Measurements from ENCODE around the gene VSIG10L2. TPM values are rescaled to one million over a fixed set of nuclear protein-coding genes. Genes with fewer than 3 reads are reported as not detected.

The VSIG10L2 gene
- total RNA-seq, 1 experiment from 2014 or later = not detected

- Histone ChIP-seq H3K4ac (ENCODE audit: low read depth, low read length) (no peak overlapping the region), H2BK5ac (ENCODE audit: insufficient read length, low read length) (no peak overlapping the region), H2BK15ac (ENCODE audit: low read depth, low read length) (no peak overlapping the region), H4K91ac (ENCODE audit: insufficient read length, low read depth, low read length) (no peak overlapping the region), H3K23me2 (ENCODE audit: insufficient read length, low read depth, low read length, poor library complexity, severe bottlenecking) (no peaks in the 10 kb centered on the region), H4K20me1 (ENCODE audit: control insufficient read depth, insufficient read depth, insufficient read length) (no peaks in the 10 kb centered on the region), H3T11ph (ENCODE audit: low read length) (no peak overlapping the region), H2AFZ (ENCODE audit: low read length) (no peak overlapping the region), H3K4me1 (ENCODE audit: insufficient read depth, low read length) (no peaks in the 10 kb centered on the region), H3K9ac (ENCODE audit: extremely low read depth, insufficient read length, low read length) (no peak overlapping the region), H2BK20ac (ENCODE audit: low read depth, low read length, poor library complexity, severe bottlenecking) (no peak overlapping the region), H3K79me1 (ENCODE audit: insufficient read depth, low read depth, low read length, poor library complexity, severe bottlenecking) (no peaks in the 10 kb centered on the region), H3K18ac (ENCODE audit: insufficient read length, low read depth, low read length) (no peak overlapping the region), H3K4me2 (ENCODE audit: insufficient read depth, insufficient read length, low read length) (no peak overlapping the region), H3K56ac (ENCODE audit: insufficient read length, low read depth, low read length) (no peak overlapping the region), H2BK12ac (ENCODE audit: insufficient read length, low read depth, low read length) (no peak overlapping the region), H3K9me3 (ENCODE audit: control insufficient read depth, low read depth, low read length) (no peaks in the 10 kb centered on the region), H4K5ac (ENCODE audit: insufficient read length, low read depth, low read length) (no peak overlapping the region), H3K23ac (ENCODE audit: insufficient read length, low read depth, low read length) (no peak overlapping the region), H2AK5ac (ENCODE audit: insufficient read length, low read length) (no peak overlapping the region), H3K27me3 (ENCODE audit: insufficient read depth, low read length) (no peaks in the 10 kb centered on the region), H2BK120ac (ENCODE audit: low read depth, low read length, poor library complexity, severe bottlenecking) (no peak overlapping the region), H4K8ac (replicated peaks; ENCODE audit: insufficient read length, low read depth, low read length) (no peak overlapping the region), H3K14ac (ENCODE audit: insufficient read depth, low read length) (no peak overlapping the region), H3K79me2 (ENCODE audit: insufficient read depth, low read length) (no peaks in the 10 kb centered on the region), H3K27ac (ENCODE audit: insufficient read length, low read depth, low read length) (no peak overlapping the region)
- Mint-ChIP-seq H3K27me3 (ENCODE audit: low read depth) (peaks cover 14% of the 10 kb centered on the region), H3K4me3 (no peak overlapping the region), H3K27ac (no peak overlapping the region), H3K36me3 (ENCODE audit: insufficient read depth in 1 of 3, low read depth in 3 of 3) (peaks cover 3 to 16% (median 3%) of the 10 kb centered on the region in 3 experiments; a peak in 6 of 7 replicates), H3K9me3 (no peaks in the 10 kb centered on the region), H3K4me1 (no peaks in the 10 kb centered on the region)
- no peak for TF ChIP-seq CTCF (conservative IDR thresholded peaks at IDR 0.05)
- no peak for DNase-seq
- WGBS (ENCODE audit: extremely low coverage, insufficient read length, low lambda C conversion rate) = no CpG with 5 or more reads among the region's 8 CpGs
Observed at GRCh38 chr11:125910226-125910849, 35.5 kb upstream of the VSIG10L2 start.

All from H9 (cell line).